DOHH2 (cell line): ENCODE data around the gene SORL1.

Source experiments
- CTCF ChIP-seq: fragments of 200-600 bp; sonication (generic); IDR thresholded peaks from one replicate; pipeline ENCODE4 v1.5.1; 2014; ENCODE audit warnings: antibody characterized with exemption, mild to moderate bottlenecking, low read depth, low read length; ENCODE audit not compliant: poor library complexity, severe bottlenecking
- EZH2phosphoT487 ChIP-seq: fragments of 200-600 bp; sonication (generic); IDR thresholded peaks from 2 replicates; pipeline ENCODE4 v1.6.1; 2017; ENCODE audit warnings: borderline replicate concordance, mild to moderate bottlenecking, antibody characterized with exemption, low read length, moderate library complexity, mixed read lengths

GRCh38 chr11:121486054-121486453, 33.9 kb downstream of the SORL1 start:
- no peak for TF ChIP-seq CTCF
- no peak for TF ChIP-seq EZH2phosphoT487
